Stimulated activated CD8-positive, alpha-beta memory T cell treated with anti-CD3 and anti-CD28 coated beads, Interleukin-2, amount 100 ng/mL, for 1 hour (primary cell): ENCODE data around the gene DHRSX.
"Not testable (repeated sequence)": the region's sequence is repeated elsewhere in the genome, so short reads cannot be mapped to it uniquely, and the experiment has no call there.

ENCODE experiments used
- DNase-seq, 2 donors: peaks; one replicate each; pipeline ENCODE4 v3.0.0-alpha.2; 2020; ENCODE audit warnings: low read depth in 2 of 2

The DHRSX gene

GRCh38 chrX:2456091-2456490 lies 44.7 kb downstream of the DHRSX start:
- DNase-seq, result not testable (repeated sequence)

GRCh38 chrX:2454620-2455019 lies 46.2 kb downstream of the DHRSX start:
- DNase-seq, result not testable (repeated sequence)

DNA sequence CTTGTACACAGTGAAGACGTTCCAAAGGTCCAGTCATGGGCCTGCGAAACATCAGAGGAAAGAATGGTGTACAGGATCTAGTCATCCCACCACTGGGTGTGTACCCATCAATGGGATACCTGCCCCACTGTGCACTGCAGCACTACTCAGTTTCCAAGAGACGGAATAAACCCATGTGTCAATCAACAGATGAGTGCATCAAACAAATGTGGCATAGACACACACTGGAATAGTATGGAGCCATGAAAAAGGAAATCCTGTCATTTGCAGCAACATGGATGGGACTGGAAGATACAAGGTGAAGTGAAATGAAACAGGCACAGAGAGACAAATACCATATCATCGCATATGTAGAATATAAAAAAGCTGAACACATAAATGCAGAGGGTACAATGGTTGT lies 48.0 kb downstream of the DHRSX start:
- no peak for DNase-seq

DNA sequence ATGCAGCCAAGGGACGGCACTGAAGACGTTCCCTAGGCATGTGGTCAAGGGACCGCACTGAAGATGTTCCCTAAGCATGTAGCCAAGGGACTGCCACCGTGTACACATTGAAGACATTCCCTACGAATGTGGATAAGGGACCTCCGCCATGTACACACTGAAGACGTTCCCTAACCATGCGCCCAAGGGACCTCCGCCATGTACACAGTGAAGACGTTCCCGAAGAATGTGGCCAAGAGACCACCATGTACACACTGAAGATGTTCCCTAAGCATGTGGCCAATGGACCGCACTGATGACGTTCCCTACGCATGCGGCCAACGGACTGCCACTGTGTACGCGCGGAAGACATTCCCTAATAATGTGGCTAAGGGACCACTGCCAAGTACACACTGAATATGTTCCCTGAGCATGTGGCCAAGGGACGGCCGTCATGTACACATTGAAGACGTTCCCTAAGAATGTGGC lies 48.4 kb downstream of the DHRSX start:
- no peak for DNase-seq

- DNase-seq, result no peak
Observed at GRCh38 chrX:2451501-2452316, 49.1 kb downstream of the DHRSX start.

GRCh38 chrX:2450681-2451080 lies 50.1 kb downstream of the DHRSX start:
- no peak for DNase-seq

DNA sequence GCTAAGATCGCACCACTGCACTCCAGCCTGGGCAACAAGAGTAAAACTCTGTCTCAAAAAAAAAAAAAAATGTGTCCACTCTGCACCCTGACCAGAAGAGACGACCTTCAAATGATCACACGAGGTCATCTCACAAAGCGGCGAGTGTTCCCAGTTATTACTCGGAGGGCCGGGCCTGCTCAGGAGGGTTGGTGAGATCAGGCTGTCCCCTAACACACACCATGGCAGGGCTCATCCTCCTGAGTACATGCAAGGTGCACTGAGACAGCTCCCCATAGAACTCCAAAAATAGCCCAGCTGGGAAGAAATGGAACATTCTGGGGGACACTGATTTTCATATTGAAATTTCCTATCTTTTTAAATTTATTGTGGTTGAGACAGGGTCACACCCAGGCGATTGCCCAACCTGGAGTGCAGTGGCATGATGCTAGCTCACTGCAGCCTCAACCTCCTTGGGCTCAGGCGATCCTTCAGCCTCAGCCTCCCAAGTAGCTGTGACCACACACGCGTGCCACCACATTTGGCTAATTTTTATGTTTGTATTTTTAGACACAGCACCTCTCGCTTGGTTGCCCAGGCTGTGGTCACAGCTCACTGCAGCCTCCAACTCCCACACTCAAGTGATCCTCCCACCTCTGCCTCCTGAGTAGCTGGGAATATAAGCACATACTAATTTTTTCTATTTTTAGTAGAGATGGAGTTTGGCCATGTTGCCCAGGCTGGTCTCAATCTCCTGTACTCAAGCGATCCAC lies 51.5 kb downstream of the DHRSX start:
- DNase-seq, result no peak

DNA sequence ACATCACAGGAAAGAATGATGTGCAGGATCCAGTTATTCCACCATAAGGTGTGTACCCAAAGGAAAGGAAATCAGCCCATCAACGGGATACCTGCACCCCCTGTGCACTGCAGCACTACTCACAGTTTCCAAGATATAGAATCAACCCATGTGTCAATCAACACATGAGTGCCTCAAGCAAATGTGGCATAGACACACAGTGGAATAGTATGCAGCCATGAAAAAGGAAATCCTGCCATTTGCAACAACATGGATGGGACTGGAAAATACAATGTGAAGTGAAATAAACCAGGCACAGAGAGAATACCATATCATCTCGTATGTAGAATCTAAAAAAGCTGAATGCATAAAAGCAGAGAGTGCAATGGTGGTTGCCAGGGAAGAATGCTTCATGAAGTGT lies 53.3 kb downstream of the DHRSX start:
- no peak for DNase-seq

GRCh38 chrX:2446815-2447214 lies 54.0 kb downstream of the DHRSX start:
- no peak for DNase-seq

DNA sequence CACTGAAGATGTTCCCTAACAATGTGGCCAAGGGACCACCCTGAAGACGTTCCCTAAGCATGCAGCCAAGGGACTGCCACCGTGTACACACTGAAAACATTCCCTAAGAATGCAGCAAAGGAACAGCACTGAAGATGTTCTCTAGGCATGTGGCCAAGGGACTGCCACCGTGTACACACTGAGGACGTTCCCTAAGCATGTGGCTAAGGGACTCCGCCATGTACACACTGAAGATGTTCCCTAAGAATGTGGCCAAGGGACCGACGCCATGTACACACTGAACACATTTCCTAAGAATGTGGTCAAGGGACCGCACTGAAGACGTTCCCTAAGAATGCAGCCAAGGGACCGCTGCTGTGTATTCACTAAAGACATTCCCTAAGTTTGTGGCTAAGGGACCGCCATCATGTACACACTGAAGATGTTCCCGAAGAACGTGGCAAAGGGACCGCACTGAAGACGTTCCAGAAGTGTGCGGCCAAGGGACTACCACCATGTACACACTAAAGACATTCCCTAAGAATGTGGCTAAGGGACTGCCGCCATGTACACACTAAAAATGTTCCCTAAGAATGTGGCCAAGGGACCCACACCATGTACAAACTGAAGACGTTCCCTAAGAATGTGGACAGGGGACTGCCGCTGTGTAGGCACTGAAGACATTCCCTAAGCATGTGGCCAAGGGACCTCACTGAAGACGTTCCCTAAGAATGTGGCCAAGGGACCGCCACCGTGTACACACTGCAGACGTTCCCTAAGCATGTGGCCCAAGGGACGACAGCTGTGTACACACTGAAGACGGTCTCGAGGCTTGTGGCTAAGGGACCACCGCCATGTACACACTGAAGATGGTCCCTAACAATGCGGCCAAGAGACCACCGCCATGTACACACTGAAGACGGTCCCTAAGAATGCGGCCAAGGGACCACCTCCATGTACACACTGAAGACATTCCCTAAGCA lies 54.8 kb downstream of the DHRSX start:
- DNase-seq, result no peak

- DNase-seq, result no peak
Observed at GRCh38 chrX:2442694-2443093, 58.1 kb downstream of the DHRSX start.

- no peak for DNase-seq
Observed at GRCh38 chrX:2441466-2441865, 59.3 kb downstream of the DHRSX start.

DNA sequence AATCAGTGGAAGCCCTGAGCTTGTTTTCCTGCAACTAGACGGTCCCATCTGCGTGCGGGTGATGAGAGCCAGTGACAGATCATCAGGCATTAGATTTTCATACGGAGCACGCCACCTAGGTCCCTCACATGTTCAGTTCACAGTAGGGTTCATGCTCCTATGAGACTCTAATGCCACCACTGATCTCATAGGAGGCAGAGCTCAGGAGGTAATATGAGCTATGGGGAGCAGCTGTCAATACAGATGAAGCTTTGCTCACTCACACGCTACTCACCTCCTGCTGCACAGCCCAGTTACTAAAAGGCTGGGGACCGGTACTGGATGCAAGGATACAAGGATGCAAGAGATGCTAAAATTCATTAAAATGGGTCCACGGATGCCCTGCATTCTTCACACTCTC lies 61.2 kb downstream of the DHRSX start:
- no peak for DNase-seq

DNA sequence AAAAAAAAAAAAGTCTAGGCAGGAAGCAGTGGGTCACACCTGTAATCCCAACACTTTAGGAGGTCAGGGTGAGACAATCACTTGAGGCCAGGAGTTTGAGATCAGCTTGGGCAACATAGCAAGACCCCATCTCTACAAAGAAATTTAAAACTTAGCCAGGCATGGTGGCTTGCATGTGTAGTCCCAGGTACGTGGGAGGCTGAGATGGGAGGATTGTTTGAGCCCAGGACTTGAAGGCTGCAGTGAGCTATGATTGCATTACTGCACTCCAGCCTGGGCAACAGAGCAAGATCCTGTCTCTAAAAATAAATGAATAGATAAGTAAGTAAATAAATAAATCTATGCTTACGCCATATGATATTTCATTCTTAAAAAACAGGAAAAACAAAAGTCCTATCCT lies 65.3 kb downstream of the DHRSX start:
- no peak for DNase-seq

DNA sequence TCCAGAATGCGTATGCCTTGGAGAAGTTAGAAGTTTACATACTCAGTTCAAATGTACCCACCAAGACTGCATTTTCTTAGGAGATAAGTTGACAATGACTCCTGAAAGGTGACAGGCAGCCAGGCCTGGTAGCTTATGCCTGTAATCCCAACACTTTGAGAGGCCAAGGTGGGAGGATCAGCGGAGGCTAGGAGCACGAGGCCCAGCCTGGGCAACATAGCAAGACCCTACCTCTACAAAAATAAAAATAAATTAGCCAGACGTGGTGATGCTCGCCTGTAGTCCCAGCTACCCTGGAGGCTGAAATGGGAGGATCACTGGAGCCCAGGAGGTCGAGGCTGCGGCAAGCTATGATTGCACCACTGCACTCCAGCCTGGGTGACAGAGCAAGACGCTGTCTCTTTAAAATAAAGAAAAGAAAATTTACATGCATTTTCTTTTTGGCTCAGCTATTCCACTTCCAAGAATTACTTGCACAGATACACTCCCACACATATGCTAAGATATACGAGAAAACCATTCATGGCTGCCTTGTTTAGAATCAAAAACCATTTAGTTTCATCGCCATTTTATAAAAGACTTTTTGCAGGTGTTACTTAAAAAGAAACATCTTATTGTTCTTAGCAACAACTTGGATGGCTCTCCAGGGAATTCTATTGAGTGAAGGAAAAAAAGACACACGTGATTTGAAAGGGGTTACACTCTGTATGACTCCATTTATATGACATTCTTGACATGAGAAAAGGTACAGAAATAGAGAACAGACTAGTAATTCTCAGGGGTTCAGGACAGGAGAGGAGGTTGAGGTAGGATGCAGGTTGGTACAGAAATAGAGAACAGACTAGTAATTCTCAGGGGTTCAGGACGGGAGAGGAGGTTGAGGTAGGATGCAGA lies 66.3 kb downstream of the DHRSX start:
- no peak for DNase-seq

DNA sequence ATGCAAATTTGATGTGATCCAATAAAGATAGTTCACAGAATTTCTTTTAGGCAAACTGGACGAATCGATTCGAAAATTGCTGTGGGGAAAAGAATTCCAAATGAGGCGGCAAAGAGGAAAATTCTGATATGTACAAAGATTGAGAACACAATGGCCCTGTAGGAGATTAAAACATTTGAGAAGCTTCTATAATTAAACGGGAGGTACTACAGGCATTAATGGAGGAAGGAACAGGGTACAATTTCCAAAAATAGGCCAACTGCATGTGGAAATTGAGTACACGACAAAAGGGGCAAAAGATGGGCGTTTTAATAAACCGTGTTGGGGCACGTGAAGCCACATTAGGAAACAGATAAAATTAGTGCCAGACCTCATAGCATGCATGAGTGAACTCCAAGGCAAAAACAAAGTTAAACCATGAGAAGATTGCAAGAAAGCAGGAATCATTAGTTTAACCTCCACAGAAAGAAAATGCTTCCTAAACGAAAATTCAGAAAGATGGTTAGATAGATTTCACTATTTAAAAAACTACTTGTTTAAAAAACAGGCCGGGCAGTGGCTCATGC lies 68.4 kb downstream of the DHRSX start:
- no peak for DNase-seq

GRCh38 chrX:2430265-2430825 lies 70.4 kb downstream of the DHRSX start:
- DNase-seq, result no peak

- DNase-seq, result no peak
Observed at GRCh38 chrX:2427737-2428136, 73.0 kb downstream of the DHRSX start.

GRCh38 chrX:2427147-2427546 lies 73.6 kb downstream of the DHRSX start:
- no peak for DNase-seq

DNA sequence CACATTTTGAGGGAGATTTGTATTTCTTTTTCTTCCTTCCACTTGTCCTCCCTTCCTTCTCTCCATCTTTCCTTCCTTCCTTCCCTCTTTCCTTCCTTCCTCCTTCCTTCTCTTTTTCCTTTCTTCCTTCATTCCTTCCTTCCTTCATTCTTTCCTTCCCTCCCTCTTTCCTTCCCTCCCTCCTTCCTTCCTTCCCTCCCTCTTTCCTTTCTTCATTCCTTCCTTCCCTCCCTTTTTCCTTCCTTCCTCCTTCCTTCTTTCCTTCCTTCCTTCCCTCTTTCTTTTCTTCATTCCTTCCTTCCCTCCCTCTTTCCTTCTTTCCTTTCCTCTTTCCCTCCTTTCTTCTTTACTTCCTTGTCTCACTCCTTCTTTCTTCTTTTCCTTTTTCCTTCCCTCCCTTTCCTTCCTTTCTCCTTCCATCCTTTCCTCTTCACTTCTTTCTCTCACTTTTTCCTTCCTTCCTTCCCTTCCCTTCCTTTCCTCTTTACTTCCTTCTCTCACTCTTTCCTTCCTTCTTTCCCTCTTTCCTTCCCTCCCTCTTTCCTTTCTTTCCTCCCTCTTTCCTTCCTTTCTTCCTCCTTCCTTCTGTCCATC lies 74.4 kb downstream of the DHRSX start:
- no peak for DNase-seq
